K562 (cell line): ENCODE measurements around the gene OBSL1.

Source experiments
- CEBPG ChIP-seq, 3 experiments: fragments of 200-800 bp in 1 of 3; sonication (Bioruptor generic) in 1 of 3; sonication (generic) in 1 of 3; formaldehyde crosslinking in 1 of 3; IDR thresholded peaks in 2 of 3; conservative IDR thresholded peaks in 1 of 3; 2 replicates each; pipeline versions ENCODE4 v1.6.1 to v1.8.0; 2016 to 2022; ENCODE audit warnings: missing compliant biosample characterization in 2 of 3, missing genetic modification characterization in 2 of 3, mild to moderate bottlenecking in 1 of 3, missing genetic modification reagents in 1 of 3
- CTCF ChIP-seq, 3 experiments: IDR thresholded peaks in 2 of 3; conservative IDR thresholded peaks in 1 of 3; 2 replicates each; pipeline ENCODE4 v1.5.1; 2011 to 2012; ENCODE audit warnings: low read length in 3 of 3, mild to moderate bottlenecking in 3 of 3, control low read depth in 2 of 3, improper control_type of control experiment in 1 of 3, inconsistent platforms in 1 of 3, low read depth in 1 of 3, mixed read lengths in 1 of 3, moderate library complexity in 1 of 3; ENCODE audit not compliant: insufficient read depth in 2 of 3
- FOXP1 ChIP-seq: sonication (generic); formaldehyde crosslinking; IDR thresholded peaks from 2 replicates; pipeline ENCODE4 v1.8.0; 2022; ENCODE audit warnings: mild to moderate bottlenecking, missing genetic modification reagents
- HNRNPLL ChIP-seq: fragments of 200-400 bp; formaldehyde crosslinking; IDR thresholded peaks from 2 replicates; pipeline ENCODE4 v1.6.1; 2017; ENCODE audit warnings: low read length, low read depth, mild to moderate bottlenecking; ENCODE audit not compliant: poor library complexity, severe bottlenecking
- MAFK ChIP-seq: IDR thresholded peaks from 2 replicates; pipeline ENCODE4 v1.6.1; 2011; ENCODE audit warnings: low read length, improper control_type of control experiment
- MXI1 ChIP-seq: IDR thresholded peaks from 2 replicates; pipeline ENCODE4 v1.6.1; 2011; ENCODE audit warnings: low read depth, mild to moderate bottlenecking, improper control_type of control experiment, low read length
- NR3C1 ChIP-seq: sonication (generic); formaldehyde crosslinking; IDR thresholded peaks from 2 replicates; pipeline ENCODE4 v1.8.1; 2022; ENCODE audit warnings: missing genetic modification reagents
- POLR2A ChIP-seq: fragments of 450-650 bp; conservative IDR thresholded peaks from 2 replicates; pipeline ENCODE4 v1.6.1; 2016
- SAFB2 ChIP-seq: fragments of 200-400 bp; formaldehyde crosslinking; IDR thresholded peaks from 2 replicates; pipeline ENCODE4 v1.6.1; 2018; ENCODE audit warnings: borderline replicate concordance, low read length, low read depth, moderate library complexity; ENCODE audit not compliant: severe bottlenecking
- SRF ChIP-seq, 2 experiments: fragments of 250-450, 450-650 bp in 1 of 2; sonication (Bioruptor Pico) in 1 of 2; sonication (generic) in 1 of 2; formaldehyde crosslinking; IDR thresholded peaks; 2 replicates each; pipeline versions ENCODE4 v1.5.0 to v1.5.1; 2020 to 2022; ENCODE audit warnings: mild to moderate bottlenecking in 1 of 2, missing genetic modification reagents in 1 of 2
- ZNF184 ChIP-seq: sonication (generic); formaldehyde crosslinking; IDR thresholded peaks from 2 replicates; pipeline ENCODE4 v1.5.0; 2020; ENCODE audit warnings: missing genetic modification reagents
- ZNF263 ChIP-seq: sonication (generic); formaldehyde crosslinking; IDR thresholded peaks from 2 replicates; pipeline ENCODE4 v1.8.0; 2022; ENCODE audit warnings: mild to moderate bottlenecking, missing genetic modification reagents, borderline replicate concordance

- TF ChIP-seq CTCF (IDR thresholded peaks at IDR 0.05 in 2 of 3, conservative IDR thresholded peaks at IDR 0.05 in 1 of 3; ENCODE audit: insufficient read depth in 2 of 3, low read depth in 1 of 3, low read length in 3 of 3) (no peak), NR3C1 (CRISPR knock-in tag) (no peak), ZNF263 (CRISPR knock-in tag) (no peak), ZNF184 (no peak), HNRNPLL (no peak), SAFB2 (no peak), MAFK (no peak), FOXP1 (CRISPR knock-in tag) (no peak), CEBPG (CRISPR knock-in tag; IDR thresholded peaks at IDR 0.05) (no peak), CEBPG (tag; conservative IDR thresholded peaks at IDR 0.05 in 1 of 2, IDR thresholded peaks at IDR 0.05 in 1 of 2) (no peak), SRF (CRISPR knock-in tag; IDR thresholded peaks at IDR 0.05) (no peak), MXI1 (no peak), POLR2A (no peak)
These were observed 4.2 kb downstream of the OBSL1 start for GRCh38 chr2:219567131-219567530.
